HEK293T (cell line): ENCODE measurements around the gene KIF16B.

Experiments
- ARNT ChIP-seq: fragments of 450-650 bp; IDR thresholded peaks from 2 replicates; pipeline ENCODE4 v1.6.1; 2017; ENCODE audit warnings: mild to moderate bottlenecking
- FOXM1 ChIP-seq: fragments of 450-650 bp; IDR thresholded peaks from 2 replicates; pipeline ENCODE4 v1.6.1; 2017; ENCODE audit warnings: mild to moderate bottlenecking, borderline replicate concordance
- TARDBP ChIP-seq: fragments of 450-650 bp; IDR thresholded peaks from 2 replicates; pipeline ENCODE4 v1.6.1; 2016
- TF ChIP-seq, protein P1 (sequence below): fragments of 450-650 bp; IDR thresholded peaks from 2 replicates; pipeline ENCODE4 v1.6.1; 2016

DNA sequence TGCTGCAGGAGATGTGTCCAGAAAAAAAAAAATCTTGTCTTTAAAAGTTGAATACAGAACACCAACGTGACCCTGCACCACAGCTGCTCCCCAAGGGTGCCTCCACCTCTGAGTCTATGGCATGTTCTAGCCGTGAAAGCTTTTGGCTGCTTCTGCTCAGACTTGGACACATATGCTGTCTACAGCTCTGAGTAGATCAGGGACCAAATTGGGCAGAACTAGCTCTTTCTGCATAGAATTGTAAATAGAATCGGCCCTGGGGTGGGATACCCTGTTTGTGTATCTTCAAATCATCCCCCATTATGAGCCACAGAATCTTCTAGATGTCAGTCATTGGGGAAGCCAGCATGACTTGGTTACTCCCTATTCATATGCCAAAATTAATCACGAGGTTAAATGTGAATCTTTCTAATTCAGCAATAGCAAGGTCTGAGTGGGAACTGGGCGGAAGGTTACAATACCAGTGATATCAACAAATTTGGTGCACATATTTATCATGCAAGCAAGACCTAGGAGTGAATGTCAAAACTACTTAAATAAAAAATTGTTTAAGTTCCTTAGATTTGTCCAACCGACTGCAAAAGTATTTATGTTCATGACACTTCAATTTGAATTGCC is 302.8 kb downstream of the KIF16B start:
- no peak for TF ChIP-seq FOXM1
- TF ChIP-seq, protein P1, sequence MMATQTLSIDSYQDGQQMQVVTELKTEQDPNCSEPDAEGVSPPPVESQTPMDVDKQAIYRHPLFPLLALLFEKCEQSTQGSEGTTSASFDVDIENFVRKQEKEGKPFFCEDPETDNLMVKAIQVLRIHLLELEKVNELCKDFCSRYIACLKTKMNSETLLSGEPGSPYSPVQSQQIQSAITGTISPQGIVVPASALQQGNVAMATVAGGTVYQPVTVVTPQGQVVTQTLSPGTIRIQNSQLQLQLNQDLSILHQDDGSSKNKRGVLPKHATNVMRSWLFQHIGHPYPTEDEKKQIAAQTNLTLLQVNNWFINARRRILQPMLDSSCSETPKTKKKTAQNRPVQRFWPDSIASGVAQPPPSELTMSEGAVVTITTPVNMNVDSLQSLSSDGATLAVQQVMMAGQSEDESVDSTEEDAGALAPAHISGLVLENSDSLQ, result no peak
- TF ChIP-seq ARNT, result no peak
- no peak for TF ChIP-seq TARDBP
